Adrenal gland (tissue), 12 donors: ENCODE measurements around the gene IGF2R. TPM values are rescaled to one million over a fixed set of nuclear protein-coding genes. Genes with fewer than 3 reads are reported as not detected.
"Not testable (repeated sequence)": the region's sequence is repeated elsewhere in the genome, so short reads cannot be mapped to it uniquely, and the experiment has no call there.

Source experiments
- DNase-seq, 7 donors: peaks; one replicate each; pipeline ENCODE4 v3.0.0-alpha.2; 2019 to 2020
- H3K27ac ChIP-seq, 5 donors: fragments of 200-600 bp; sonication (generic) in 4 of 5; 1 replicate in 3 of 5; 2 replicates in 2 of 5; pipeline versions ENCODE4 v1.5.1 to v1.8.0; 2016 to 2020; ENCODE audit warnings: mild to moderate bottlenecking in 1 of 5
- H3K27me3 ChIP-seq: fragments of 200-600 bp; 2 replicates; pipeline ENCODE4 v1.8.0; 2021
- H3K36me3 ChIP-seq, 2 donors: fragments of 200-600 bp; replicated peaks in 1 of 2; 1 replicate in 1 of 2; 2 replicates in 1 of 2; pipeline versions ENCODE4 v1.5.1 to v1.8.0; 2018 to 2022
- H3K4me1 ChIP-seq, 2 donors: fragments of 200-600 bp; replicated peaks in 1 of 2; 1 replicate in 1 of 2; 2 replicates in 1 of 2; pipeline versions ENCODE4 v1.5.1 to v1.8.0; 2018 to 2021
- H3K4me3 ChIP-seq, 4 donors: fragments of 200-600 bp; sonication (generic) in 3 of 4; one replicate each; pipeline ENCODE4 v1.5.1; 2016 to 2018
- H3K9me3 ChIP-seq, 3 donors: fragments of 200-600 bp; sonication (generic) in 1 of 3; replicated peaks in 1 of 3; 1 replicate in 2 of 3; 2 replicates in 1 of 3; pipeline versions ENCODE4 v1.5.1 to v1.8.0; 2016 to 2021
- POLR2A ChIP-seq, 2 donors: fragments of 450-650 bp; IDR thresholded peaks; one replicate each; pipeline ENCODE4 v1.6.1; 2017; ENCODE audit warnings: antibody characterized with exemption in 2 of 2, mild to moderate bottlenecking in 2 of 2, moderate library complexity in 1 of 2
- WGBS, 4 donors: extraction: QIAGEN DNeasy Blood & Tissue Kit in 2 of 4; methylation state at CpG; one replicate each; pipeline versions ENCODE4 v1.1.5 to v1.1.7; 2013 to 2017; 5-methylcytosine and 5-hydroxymethylcytosine counted together
- intact Hi-C, 2 donors: fragments of 100-400 bp; cut with DNase I; formaldehyde crosslinking; loops; one replicate each; pipeline versions ENCODE4 v1.14.1 to v1.15.0; 2022 to 2023
- polyA plus RNA-seq, 3 donors: library from polyadenylated mRNA; stranded (reverse); fragments of 200-250 nt in 2 of 3; fragments of 350-450 nt in 1 of 3; fragmentation: Illumina TruSeq in 1 of 3; extraction: RNeasy Lipid Tissue Mini Kit (QIAGEN cat#74804) in 1 of 3; gene quantifications; one replicate each; pipeline ENCODE4 v1.2.3, GENCODE V29; 2013 to 2014
- total RNA-seq, 9 donors: library from RNA; depleted of rRNA in 4 of 9; stranded (reverse); fragments of >200 nt in 4 of 9; fragments of 120-200 nt in 1 of 9; fragmentation: NEBNext Ultra II Directional in 1 of 9; extraction: Animal tissue kit (Norgen Biotek cat#: 25700) in 1 of 9; gene quantifications; one replicate each; pipeline versions ENCODE4 v1.1.0 to v1.2.4, GENCODE V29; 2013 to 2023
- TF ChIP-seq, protein P1 (sequence below), 6 experiments: fragments of 450-650 bp in 4 of 6; fragments of 200-600 bp in 2 of 6; sonication (generic) in 1 of 6; IDR thresholded peaks; 1 replicate in 5 of 6; 2 replicates in 1 of 6; pipeline versions ENCODE4 v1.5.1 to v1.8.0; 2016 to 2021; ENCODE audit warnings: antibody characterized with exemption in 6 of 6, mild to moderate bottlenecking in 2 of 6, moderate library complexity in 1 of 6
- donor health status: healthy with polysubstance abuse.
- donor health status: Bipolar disorder and iron deficiency.
- donor health status: DM: yes; HTN: yes; CAD: no.
- donor health status: DM: no; HTN: no; CAD: no.
- donor health status: DM: no; HTN: no; CAD: no.
- donor health status: DM: yes; HTN: yes; CAD: no.

Gene IGF2R
- total and polyA plus RNA-seq, 12 donors = 17.1 to 154 (median 89.8) TPM

DNA sequence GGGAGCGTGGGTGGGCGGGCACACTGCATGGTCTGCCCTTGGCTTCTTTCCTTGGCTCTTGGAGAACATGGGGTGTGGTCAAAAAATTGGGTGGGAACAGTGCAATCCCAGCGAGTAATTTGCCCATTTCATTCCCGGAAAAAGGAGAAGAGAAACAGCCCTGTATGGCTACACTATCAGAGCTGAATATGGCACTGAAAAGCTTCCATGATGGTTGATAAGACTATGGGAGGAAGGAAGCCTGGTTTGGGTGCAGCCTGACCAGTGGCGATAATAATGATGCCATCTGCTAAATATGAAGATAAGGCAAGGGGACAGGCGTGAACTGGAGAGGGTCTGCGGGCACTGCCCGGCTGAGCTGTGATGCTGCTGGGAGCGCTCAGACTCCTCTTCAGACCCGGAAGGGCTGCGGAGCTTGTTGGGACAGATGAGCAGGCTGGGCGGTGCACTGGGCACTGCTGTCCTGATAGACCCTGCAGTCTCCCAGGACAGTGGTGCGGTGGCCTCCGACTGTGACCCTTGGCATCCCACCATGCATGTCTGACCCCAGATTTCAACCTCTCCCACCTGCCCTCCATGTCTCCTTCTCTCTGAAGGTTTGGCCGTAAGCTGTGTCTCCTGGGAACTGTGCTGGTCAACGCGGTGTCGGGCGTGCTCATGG, 162.9 kb downstream of the IGF2R start:
- peak in 1 of 7 donors; percentile 5 for DNase-seq
- TF ChIP-seq, protein P1, sequence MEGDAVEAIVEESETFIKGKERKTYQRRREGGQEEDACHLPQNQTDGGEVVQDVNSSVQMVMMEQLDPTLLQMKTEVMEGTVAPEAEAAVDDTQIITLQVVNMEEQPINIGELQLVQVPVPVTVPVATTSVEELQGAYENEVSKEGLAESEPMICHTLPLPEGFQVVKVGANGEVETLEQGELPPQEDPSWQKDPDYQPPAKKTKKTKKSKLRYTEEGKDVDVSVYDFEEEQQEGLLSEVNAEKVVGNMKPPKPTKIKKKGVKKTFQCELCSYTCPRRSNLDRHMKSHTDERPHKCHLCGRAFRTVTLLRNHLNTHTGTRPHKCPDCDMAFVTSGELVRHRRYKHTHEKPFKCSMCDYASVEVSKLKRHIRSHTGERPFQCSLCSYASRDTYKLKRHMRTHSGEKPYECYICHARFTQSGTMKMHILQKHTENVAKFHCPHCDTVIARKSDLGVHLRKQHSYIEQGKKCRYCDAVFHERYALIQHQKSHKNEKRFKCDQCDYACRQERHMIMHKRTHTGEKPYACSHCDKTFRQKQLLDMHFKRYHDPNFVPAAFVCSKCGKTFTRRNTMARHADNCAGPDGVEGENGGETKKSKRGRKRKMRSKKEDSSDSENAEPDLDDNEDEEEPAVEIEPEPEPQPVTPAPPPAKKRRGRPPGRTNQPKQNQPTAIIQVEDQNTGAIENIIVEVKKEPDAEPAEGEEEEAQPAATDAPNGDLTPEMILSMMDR (IDR thresholded peaks at IDR 0.05) = no peak
- TF ChIP-seq POLR2A (IDR thresholded peaks at IDR 0.05) = no peak
- intact Hi-C loops = loop anchor here (5.0 to 10.0 kb wide), 2 partner anchors 323 to 326 kb away; no protein-coding TSS in a partner anchor
- no peaks in the 10 kb centered on the region for H3K27me3 ChIP-seq
- no peak overlapping the region for H3K27ac ChIP-seq
- no peaks in the 10 kb centered on the region for H3K36me3 ChIP-seq
- H3K4me1 ChIP-seq = no peaks in the 10 kb centered on the region
- no peak overlapping the region for H3K4me3 ChIP-seq
- H3K9me3 ChIP-seq = no peaks in the 10 kb centered on the region
- WGBS, 4 donors = 84 to 93% (median 91%) methylated on average over 19 of the region's 19 CpGs

DNA sequence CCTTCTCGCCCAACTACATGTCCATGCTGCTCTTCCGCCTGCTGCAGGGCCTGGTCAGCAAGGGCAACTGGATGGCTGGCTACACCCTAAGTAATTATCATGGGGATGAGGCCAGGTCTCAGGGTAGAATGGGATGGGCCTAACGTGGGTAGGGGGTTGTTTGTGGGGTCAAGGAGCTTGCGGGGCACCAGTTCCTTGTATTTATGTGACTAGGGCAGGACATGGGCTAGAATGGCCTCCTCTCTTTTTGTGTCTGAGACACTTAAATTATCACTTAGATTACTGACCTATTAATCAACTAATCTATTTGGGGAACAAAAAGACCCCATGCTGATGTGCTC, 163.4 kb downstream of the IGF2R start:
- TF ChIP-seq POLR2A (IDR thresholded peaks at IDR 0.05) = no peak
- TF ChIP-seq, protein P1 (IDR thresholded peaks at IDR 0.05) = no peak
- no peak overlapping the region for H3K27ac ChIP-seq
- H3K27me3 ChIP-seq = no peaks in the 10 kb centered on the region
- no peak overlapping the region for H3K4me3 ChIP-seq
- no peaks in the 10 kb centered on the region for H3K36me3 ChIP-seq
- no peak for DNase-seq
- intact Hi-C loops = loop anchor here (5.0 to 10.0 kb wide), 2 partner anchors 323 to 325 kb away; no protein-coding TSS in a partner anchor
- no peaks in the 10 kb centered on the region for H3K4me1 ChIP-seq
- no peaks in the 10 kb centered on the region for H3K9me3 ChIP-seq
- 78 to 83% (median 79%) methylated on average over 4 of the region's 4 CpGs for WGBS, 4 donors

DNA sequence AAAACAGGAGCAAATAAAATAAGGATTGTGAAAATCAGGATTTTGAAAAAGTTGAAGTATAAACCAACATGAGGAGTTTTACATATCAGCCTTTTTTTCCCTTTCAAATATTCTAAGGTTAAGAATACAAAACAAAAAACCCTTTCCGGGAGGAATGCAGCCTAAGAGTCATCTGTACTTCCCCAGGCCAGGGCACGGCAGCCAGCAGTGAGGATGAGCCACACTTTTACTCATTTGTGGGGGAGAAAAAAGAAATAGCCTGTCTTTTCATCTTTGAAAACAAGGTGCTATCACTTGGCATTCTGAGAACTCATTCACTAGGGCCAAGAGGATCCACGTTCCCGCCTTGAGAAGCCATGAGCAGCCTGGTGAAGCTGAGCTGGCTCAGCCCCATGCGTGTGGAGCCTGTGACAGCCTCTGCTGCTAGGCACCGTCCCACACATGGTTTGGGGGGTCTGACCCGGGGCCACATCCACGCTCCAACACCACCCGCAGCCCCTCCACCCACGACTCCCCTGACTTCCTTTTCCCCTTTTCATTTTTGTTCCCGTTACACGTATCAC, 164.0 kb downstream of the IGF2R start:
- no peak overlapping the region for H3K4me3 ChIP-seq
- H3K27me3 ChIP-seq = no peaks in the 10 kb centered on the region
- peak in 1 of 7 donors; percentile 5 for DNase-seq
- intact Hi-C loops = loop anchor here (5.0 to 10.0 kb wide), 2 partner anchors 322 to 324 kb away; no protein-coding TSS in a partner anchor
- H3K36me3 ChIP-seq = no peaks in the 10 kb centered on the region
- peak overlapping the region in 1 of 5 donors; percentile 23 for H3K27ac ChIP-seq
- WGBS, 4 donors = 68 to 78% (median 73%) methylated on average over 12 of the region's 12 CpGs
- TF ChIP-seq, protein P1 (IDR thresholded peaks at IDR 0.05) = no peak
- TF ChIP-seq POLR2A (IDR thresholded peaks at IDR 0.05) = no peak
- H3K9me3 ChIP-seq = no peaks in the 10 kb centered on the region
- no peaks in the 10 kb centered on the region for H3K4me1 ChIP-seq

DNA sequence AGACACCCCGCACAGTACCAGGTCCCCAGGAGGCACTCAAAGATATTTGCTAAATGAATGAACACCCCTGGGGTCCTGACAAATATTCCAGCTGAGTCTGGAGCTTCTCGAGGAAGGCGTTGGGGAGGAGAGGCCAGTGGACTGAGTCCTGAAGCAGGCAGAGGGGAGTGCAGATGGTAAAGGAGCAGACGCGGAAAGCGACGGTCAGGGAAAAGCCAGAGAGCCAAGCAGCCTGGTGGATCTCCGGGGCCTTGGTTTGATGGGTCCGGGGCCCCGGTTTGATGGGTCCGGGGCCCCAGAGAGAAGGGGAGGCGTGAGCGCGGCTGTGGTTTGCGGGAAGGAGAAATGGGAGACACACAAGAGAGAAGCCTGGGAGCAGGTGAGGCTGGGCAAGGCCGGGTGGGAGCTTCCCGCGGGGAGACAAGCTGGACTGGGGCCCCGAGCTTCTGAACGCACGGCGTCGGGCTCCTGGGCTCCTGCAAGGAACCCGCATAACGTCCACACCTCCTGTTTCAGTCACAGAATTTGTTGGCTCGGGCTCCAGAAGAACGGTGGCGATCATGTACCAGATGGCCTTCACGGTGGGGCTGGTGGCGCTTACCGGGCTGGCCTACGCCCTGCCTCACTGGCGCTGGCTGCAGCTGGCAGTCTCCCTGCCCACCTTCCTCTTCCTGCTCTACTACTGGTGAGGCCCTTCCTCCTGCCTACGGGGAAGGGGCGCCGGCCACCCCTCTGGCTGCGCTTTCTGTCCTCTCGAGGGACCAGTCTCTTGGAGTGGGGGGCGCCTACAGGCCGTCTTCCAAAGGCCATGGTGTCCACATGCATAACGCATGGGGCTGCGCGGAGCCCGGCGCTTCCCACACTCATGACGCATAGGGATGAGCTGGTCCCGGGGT, 164.8 kb downstream of the IGF2R start:
- 89 to 94% (median 93%) methylated on average over 45 to 47 of the region's 47 CpGs for WGBS, 4 donors
- Histone ChIP-seq H3K27me3 (no peaks in the 10 kb centered on the region), H3K9me3 (no peaks in the 10 kb centered on the region), H3K4me3 (no peak overlapping the region), H3K27ac (no peak overlapping the region), H3K4me1 (peaks cover 0 to 4% of the 10 kb centered on the region in 2 donors), H3K36me3 (no peaks in the 10 kb centered on the region)
- intact Hi-C loops = loop anchor here (5.0 to 10.0 kb wide), 2 partner anchors 321 to 324 kb away; no protein-coding TSS in a partner anchor
- DNase-seq = no peak
- TF ChIP-seq, protein P1 (IDR thresholded peaks at IDR 0.05) = no peak
- TF ChIP-seq POLR2A (IDR thresholded peaks at IDR 0.05) = no peak

DNA sequence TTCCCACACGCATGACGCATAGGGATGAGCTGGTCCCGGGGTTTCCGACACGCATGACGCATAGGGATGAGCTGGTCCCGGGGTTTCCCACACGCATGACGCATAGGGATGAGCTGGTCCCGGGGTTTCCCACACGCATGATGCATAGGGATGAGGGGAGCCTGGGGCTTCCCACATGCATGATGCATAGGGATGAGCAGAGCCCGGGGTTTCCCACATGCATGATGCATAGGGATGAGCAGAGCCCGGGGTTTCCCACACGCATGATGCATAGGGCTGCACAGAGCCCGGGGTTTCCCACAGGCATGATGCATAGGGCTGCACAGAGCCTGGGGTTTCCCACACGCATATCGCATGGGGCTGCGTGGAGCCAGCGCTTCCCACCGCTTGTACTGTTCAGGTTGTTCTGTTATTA, 165.5 kb downstream of the IGF2R start:
- not testable (repeated sequence) for H3K4me3 ChIP-seq, H3K36me3 ChIP-seq, H3K27me3 ChIP-seq, H3K9me3 ChIP-seq, H3K27ac ChIP-seq, DNase-seq
- intact Hi-C loops = loop anchor here (5.0 to 10.0 kb wide), 2 partner anchors 320 to 323 kb away; no protein-coding TSS in a partner anchor
- WGBS, 4 donors = 94 to 98% (median 94%) methylated on average over 16 to 20 of the region's 20 CpGs
- H3K4me1 ChIP-seq = peaks cover 0 to 11% of the 10 kb centered on the region in 2 donors
